Spinal cord (tissue), 10 donors: Measurements from ENCODE around the gene CERKL. TPM values are rescaled to one million over a fixed set of nuclear protein-coding genes. Genes with fewer than 3 reads are reported as not detected.

Experiments used
- DNase-seq, 6 donors: peaks; one replicate each; pipeline versions ENCODE4 v3.0.0 to v3.0.0-alpha.2; 2013 to 2015; ENCODE audit warnings: low spot score in 6 of 6, low read depth in 4 of 6
- H3K27ac ChIP-seq: one replicate; pipeline ENCODE4 v1.5.1; 2013; ENCODE audit warnings: low read depth, low read length, control low read depth
- H3K27me3 ChIP-seq: one replicate; pipeline ENCODE4 v1.6.1; 2013; ENCODE audit warnings: low read length; ENCODE audit not compliant: control insufficient read depth, insufficient read depth
- H3K36me3 ChIP-seq: one replicate; pipeline ENCODE4 v1.6.1; 2013; ENCODE audit warnings: low read length; ENCODE audit not compliant: control insufficient read depth, insufficient read depth
- H3K4me1 ChIP-seq: one replicate; pipeline ENCODE4 v1.6.1; 2013; ENCODE audit warnings: low read length; ENCODE audit not compliant: control insufficient read depth, insufficient read depth
- H3K4me3 ChIP-seq: one replicate; pipeline ENCODE4 v1.5.1; 2013; ENCODE audit warnings: low read depth, low read length, control low read depth
- H3K9me3 ChIP-seq: one replicate; pipeline ENCODE4 v1.6.1; 2013; ENCODE audit warnings: low read length; ENCODE audit not compliant: control insufficient read depth, insufficient read depth
- WGBS: methylation state at CpG from one replicate; pipeline ENCODE4 v1.1.5; 2013; ENCODE audit warnings: missing lambda C conversion rate; ENCODE audit not compliant: insufficient coverage; 5-methylcytosine and 5-hydroxymethylcytosine counted together
- polyA plus RNA-seq, 2 donors: library from polyadenylated mRNA; unstranded; fragments of 120-200 nt; gene quantifications; one replicate each; pipeline ENCODE4 v1.2.1, GENCODE V29; 2013; ENCODE audit not compliant: insufficient read length in 2 of 2
- total RNA-seq, 2 donors: library from RNA; depleted of rRNA in 1 of 2; stranded (reverse); fragments of 120-200 nt in 1 of 2; fragments of >200 nt in 1 of 2; gene quantifications; one replicate each; pipeline versions ENCODE4 v1.2.3 to v1.2.4, GENCODE V29; 2013 to 2014
- donor health status: healthy.

The CERKL gene
- total and polyA plus RNA-seq, 4 donors: 2.6 to 6.9 (median 5.5) TPM

GRCh38 chr2:181632733-181633401, 24.0 kb downstream of the CERKL start:
- H3K4me3 ChIP-seq: no peak overlapping the region
- 88% methylated on average over 4 of the region's 4 CpGs for WGBS

GRCh38 chr2:181628590-181629585, 28.0 kb downstream of the CERKL start:
- H3K36me3 ChIP-seq: no peaks in the 10 kb centered on the region
- no peak overlapping the region for H3K4me3 ChIP-seq
- DNase-seq: peak in 1 of 6 donors; percentile 14
- H3K27me3 ChIP-seq: no peaks in the 10 kb centered on the region
- no peak overlapping the region for H3K27ac ChIP-seq
- no peaks in the 10 kb centered on the region for H3K9me3 ChIP-seq
- no peaks in the 10 kb centered on the region for H3K4me1 ChIP-seq
- WGBS: no CpG with 5 or more reads among the region's 3 CpGs

More at GRCh38 chr2:181632733-181633401, 24.0 kb downstream of the CERKL start:
- H3K36me3 ChIP-seq: no peaks in the 10 kb centered on the region
- H3K27ac ChIP-seq: no peak overlapping the region
- H3K9me3 ChIP-seq: no peaks in the 10 kb centered on the region
- H3K4me1 ChIP-seq: no peaks in the 10 kb centered on the region
- DNase-seq: no peak
- no peaks in the 10 kb centered on the region for H3K27me3 ChIP-seq

DNA sequence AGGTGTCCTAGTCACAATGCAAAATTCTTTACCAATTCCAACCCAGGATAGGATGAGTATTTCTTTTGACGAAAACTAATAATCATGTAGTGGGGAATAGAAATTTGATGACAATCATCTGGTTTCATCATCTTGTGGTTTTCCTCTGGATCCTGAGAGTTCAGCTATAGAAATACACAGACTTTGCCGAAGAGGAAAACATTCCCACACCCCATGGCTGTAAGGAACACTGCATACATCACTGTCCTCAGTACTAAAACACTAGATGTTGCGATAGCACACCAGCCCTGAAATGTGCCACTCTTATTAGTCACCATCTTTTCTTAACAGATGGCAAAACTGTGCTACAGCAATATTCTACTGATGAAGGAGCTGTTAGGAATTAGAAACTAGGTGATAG, 29.4 kb downstream of the CERKL start:
- H3K27me3 ChIP-seq: no peaks in the 10 kb centered on the region
- no peak overlapping the region for H3K27ac ChIP-seq
- no peak for DNase-seq
- H3K9me3 ChIP-seq: no peaks in the 10 kb centered on the region
- H3K4me3 ChIP-seq: no peak overlapping the region
- no peaks in the 10 kb centered on the region for H3K4me1 ChIP-seq
- no peaks in the 10 kb centered on the region for H3K36me3 ChIP-seq
- WGBS: no CpG with 5 or more reads among the region's 3 CpGs

DNA sequence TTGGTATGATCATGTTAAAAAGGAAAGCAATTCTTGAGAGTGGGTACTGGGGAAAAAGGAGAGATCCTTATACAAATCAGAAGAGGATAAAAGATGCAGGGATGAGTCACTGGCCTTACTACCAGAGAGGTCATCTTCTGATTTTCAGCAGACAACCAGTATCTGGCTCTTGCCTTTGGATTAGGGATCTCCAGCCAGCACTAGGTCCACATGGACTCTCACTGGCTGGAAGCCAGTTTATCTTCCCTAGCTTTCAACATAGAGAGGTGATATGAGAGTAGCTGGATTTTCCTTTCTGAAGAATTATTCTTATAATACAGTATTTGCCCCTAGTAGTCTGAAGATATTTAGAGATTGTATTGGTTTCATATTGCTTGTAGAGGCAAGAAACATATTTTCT, 30.2 kb downstream of the CERKL start:
- no peaks in the 10 kb centered on the region for H3K4me1 ChIP-seq
- DNase-seq: no peak
- no peak overlapping the region for H3K27ac ChIP-seq
- H3K27me3 ChIP-seq: no peaks in the 10 kb centered on the region
- H3K36me3 ChIP-seq: no peaks in the 10 kb centered on the region
- H3K9me3 ChIP-seq: no peaks in the 10 kb centered on the region
- no peak overlapping the region for H3K4me3 ChIP-seq

DNA sequence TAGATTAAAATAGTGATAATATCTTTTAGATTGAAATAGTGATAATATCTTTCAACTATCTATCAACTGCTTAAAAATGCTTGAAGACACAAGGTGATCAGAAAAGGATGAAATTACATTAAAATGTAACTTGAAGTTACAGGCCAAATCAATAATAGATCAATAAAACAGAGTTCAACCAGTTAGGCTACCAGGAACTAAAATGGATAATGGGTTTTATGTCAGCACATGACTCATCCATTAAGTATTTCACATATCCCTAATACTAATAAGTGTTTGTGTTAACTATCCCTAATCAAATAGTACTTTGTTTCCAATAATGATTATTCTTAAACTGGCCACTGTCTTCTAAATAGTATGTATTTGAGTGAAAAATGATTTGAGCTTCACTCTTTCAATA, 33.7 kb downstream of the CERKL start:
- Histone ChIP-seq H3K4me3 (no peak overlapping the region), H3K4me1 (no peaks in the 10 kb centered on the region), H3K27ac (no peak overlapping the region), H3K27me3 (no peaks in the 10 kb centered on the region), H3K36me3 (no peaks in the 10 kb centered on the region), H3K9me3 (no peaks in the 10 kb centered on the region)
- DNase-seq: no peak

- Histone ChIP-seq H3K4me1 (no peaks in the 10 kb centered on the region), H3K9me3 (no peaks in the 10 kb centered on the region), H3K27ac (no peak overlapping the region), H3K36me3 (no peaks in the 10 kb centered on the region), H3K4me3 (no peak overlapping the region), H3K27me3 (no peaks in the 10 kb centered on the region)
- WGBS: no CpG with 5 or more reads among the region's 3 CpGs
- peak in 1 of 6 donors; percentile 56 for DNase-seq
Observed at GRCh38 chr2:181621779-181622490, 35.0 kb downstream of the CERKL start.

- no peaks in the 10 kb centered on the region for H3K9me3 ChIP-seq
- WGBS: no CpG with 5 or more reads among the region's 2 CpGs
Observed at GRCh38 chr2:181619516-181619915, 37.4 kb downstream of the CERKL start.

DNA sequence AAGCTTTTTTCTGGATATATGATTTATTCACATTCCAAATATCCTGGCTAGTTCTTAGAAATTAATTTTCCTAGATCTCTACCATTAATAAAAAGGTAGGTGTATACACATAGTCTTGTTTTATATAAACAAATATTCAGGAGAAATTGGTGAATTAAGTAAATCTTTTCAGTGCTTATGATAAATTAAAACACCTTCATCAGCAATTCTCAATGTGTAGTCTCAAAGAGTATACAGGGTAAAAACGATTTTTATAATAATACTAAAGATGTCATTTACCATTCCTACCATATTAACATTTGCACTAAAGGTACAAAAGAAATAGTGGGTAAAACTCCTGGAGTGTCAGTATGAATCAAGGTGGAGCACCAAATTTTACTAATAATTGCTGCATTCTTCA, 40.2 kb downstream of the CERKL start:
- H3K4me1 ChIP-seq: no peaks in the 10 kb centered on the region
- H3K27me3 ChIP-seq: no peaks in the 10 kb centered on the region
- no CpG with 5 or more reads among the region's 1 CpG for WGBS
- no peak for DNase-seq
- H3K4me3 ChIP-seq: no peak overlapping the region
- no peak overlapping the region for H3K27ac ChIP-seq
- no peaks in the 10 kb centered on the region for H3K36me3 ChIP-seq
- no peaks in the 10 kb centered on the region for H3K9me3 ChIP-seq

More at GRCh38 chr2:181619516-181619915, 37.4 kb downstream of the CERKL start:
- Histone ChIP-seq H3K27ac (no peak overlapping the region), H3K36me3 (no peaks in the 10 kb centered on the region), H3K27me3 (no peaks in the 10 kb centered on the region), H3K4me3 (no peak overlapping the region), H3K4me1 (no peaks in the 10 kb centered on the region)
- no peak for DNase-seq

GRCh38 chr2:181614874-181615638, 41.8 kb downstream of the CERKL start:
- Histone ChIP-seq H3K9me3 (no peaks in the 10 kb centered on the region), H3K4me3 (no peak overlapping the region), H3K27me3 (no peaks in the 10 kb centered on the region), H3K4me1 (no peaks in the 10 kb centered on the region), H3K36me3 (no peaks in the 10 kb centered on the region), H3K27ac (no peak overlapping the region)
- WGBS: no CpG with 5 or more reads among the region's 7 CpGs
- DNase-seq: peak in 1 of 6 donors; percentile 51
